Body of pancreas (tissue), 4 donors: ENCODE measurements around the gene NKD2.

Experiments used
- CTCF ChIP-seq, 7 experiments: fragments of 450-650 bp in 4 of 7; fragments of 200-600 bp in 3 of 7; sonication (generic) in 3 of 7; IDR thresholded peaks; one replicate each; pipeline ENCODE4 v1.5.1; 2016 to 2019; ENCODE audit warnings: antibody characterized with exemption in 7 of 7
- POLR2A ChIP-seq, 3 donors: fragments of 450-650 bp; IDR thresholded peaks; one replicate each; pipeline ENCODE4 v1.6.1; 2016; ENCODE audit warnings: antibody characterized with exemption in 3 of 3, mild to moderate bottlenecking in 2 of 3

- no peak for TF ChIP-seq CTCF (IDR thresholded peaks at IDR 0.05)
- no peak for TF ChIP-seq POLR2A (IDR thresholded peaks at IDR 0.05)
Observed at GRCh38 chr5:1043327-1043726, 34.7 kb downstream of the NKD2 start.
